ENCODE measurements around the gene HMCN2. TPM values are rescaled to one million over a fixed set of nuclear protein-coding genes. Genes with fewer than 3 reads are reported as not detected.

Gene HMCN2
- total and polyA plus RNA-seq, 2 donors (not counting 1 experiment from before 2014, with no cell fraction given), result 0.01 TPM; not detected in 1

- no peak overlapping the region for H3K4me3 Mint-ChIP-seq
- Histone ChIP-seq H3K79me2 (ENCODE audit: control insufficient read depth, insufficient read depth, low read length) (no peaks in the 10 kb centered on the region), H3K4me3 (ENCODE audit: control extremely low read depth in 1 of 5, extremely low read depth in 1 of 5, insufficient read depth in 1 of 5, low read depth in 2 of 5, low read length in 4 of 5) (no peak overlapping the region), H2AFZ (ENCODE audit: insufficient read depth, low read depth, low read length, poor library complexity, severe bottlenecking) (no peak overlapping the region), H3K4me1 (ENCODE audit: control insufficient read depth in 2 of 2, insufficient read depth in 2 of 2, low read length in 2 of 2) (no peaks in the 10 kb centered on the region), H3K27ac (ENCODE audit: low read length in 2 of 2) (no peak overlapping the region), H3K9ac (ENCODE audit: low read length) (no peak overlapping the region), H4K20me1 (ENCODE audit: control insufficient read depth, insufficient read depth, low read length, poor library complexity, severe bottlenecking) (no peaks in the 10 kb centered on the region), H3K27me3 (replicated peaks in 1 of 4; ENCODE audit: control extremely low read depth in 1 of 4, control insufficient read depth in 3 of 4, insufficient read depth in 4 of 4, low read length in 3 of 4) (no peaks in the 10 kb centered on the region), H3K36me3 (replicated peaks in 1 of 2; ENCODE audit: control extremely low read depth in 1 of 2, control insufficient read depth in 1 of 2, extremely low read depth in 1 of 2, insufficient read depth in 2 of 2, low read length in 1 of 2) (no peaks in the 10 kb centered on the region), H3K9me3 (ENCODE audit: control extremely low read depth in 1 of 3, control insufficient read depth in 2 of 3, insufficient read depth in 1 of 3, low read length in 2 of 3) (peaks cover 0 to 12% (median 0%) of the 10 kb centered on the region in 3 donors), H3K4me2 (replicated peaks; ENCODE audit: low read depth, low read length, poor library complexity, severe bottlenecking) (no peak overlapping the region)
- no peaks in the 10 kb centered on the region for H3K9me3 Mint-ChIP-seq (ENCODE audit: insufficient read depth)
- no peak overlapping the region for H3K27ac Mint-ChIP-seq
- CTCF ChIA-PET, result no interaction called here
- ATAC-seq (ENCODE audit: low read depth) (no peak), DNase-seq (no peak)
- intact Hi-C loops (cut with micrococcal nuclease), result no loop called here
- POLR2A ChIA-PET, result no interaction called here
- H3K27me3 Mint-ChIP-seq, result peaks cover 9% of the 10 kb centered on the region
- no peak for TF ChIP-seq EZH2 (IDR thresholded peaks at IDR 0.05; ENCODE audit: borderline replicate concordance, insufficient read depth, low read depth, low read length, poor library complexity, severe bottlenecking)
- TF ChIP-seq, protein P1, sequence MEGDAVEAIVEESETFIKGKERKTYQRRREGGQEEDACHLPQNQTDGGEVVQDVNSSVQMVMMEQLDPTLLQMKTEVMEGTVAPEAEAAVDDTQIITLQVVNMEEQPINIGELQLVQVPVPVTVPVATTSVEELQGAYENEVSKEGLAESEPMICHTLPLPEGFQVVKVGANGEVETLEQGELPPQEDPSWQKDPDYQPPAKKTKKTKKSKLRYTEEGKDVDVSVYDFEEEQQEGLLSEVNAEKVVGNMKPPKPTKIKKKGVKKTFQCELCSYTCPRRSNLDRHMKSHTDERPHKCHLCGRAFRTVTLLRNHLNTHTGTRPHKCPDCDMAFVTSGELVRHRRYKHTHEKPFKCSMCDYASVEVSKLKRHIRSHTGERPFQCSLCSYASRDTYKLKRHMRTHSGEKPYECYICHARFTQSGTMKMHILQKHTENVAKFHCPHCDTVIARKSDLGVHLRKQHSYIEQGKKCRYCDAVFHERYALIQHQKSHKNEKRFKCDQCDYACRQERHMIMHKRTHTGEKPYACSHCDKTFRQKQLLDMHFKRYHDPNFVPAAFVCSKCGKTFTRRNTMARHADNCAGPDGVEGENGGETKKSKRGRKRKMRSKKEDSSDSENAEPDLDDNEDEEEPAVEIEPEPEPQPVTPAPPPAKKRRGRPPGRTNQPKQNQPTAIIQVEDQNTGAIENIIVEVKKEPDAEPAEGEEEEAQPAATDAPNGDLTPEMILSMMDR (IDR thresholded peaks at IDR 0.05), result no peak
- 92% methylated on average over 10 of the region's 10 CpGs for WGBS (ENCODE audit: insufficient coverage)
- H3K4me1 Mint-ChIP-seq, result no peaks in the 10 kb centered on the region
Observed at GRCh38 chr9:130311003-130311402, 45.4 kb downstream of the HMCN2 start.

- Histone ChIP-seq H3K4me1 (ENCODE audit: control insufficient read depth in 2 of 2, insufficient read depth in 2 of 2, low read length in 2 of 2) (no peaks in the 10 kb centered on the region), H3K4me3 (ENCODE audit: control extremely low read depth in 1 of 5, extremely low read depth in 1 of 5, insufficient read depth in 1 of 5, low read depth in 2 of 5, low read length in 4 of 5) (no peak overlapping the region), H3K9me3 (ENCODE audit: control extremely low read depth in 1 of 3, control insufficient read depth in 2 of 3, insufficient read depth in 1 of 3, low read length in 2 of 3) (peaks cover 0 to 12% (median 0%) of the 10 kb centered on the region in 3 donors), H3K36me3 (replicated peaks in 1 of 2; ENCODE audit: control extremely low read depth in 1 of 2, control insufficient read depth in 1 of 2, extremely low read depth in 1 of 2, insufficient read depth in 2 of 2, low read length in 1 of 2) (no peaks in the 10 kb centered on the region), H3K27ac (ENCODE audit: low read length in 2 of 2) (no peak overlapping the region), H3K4me2 (replicated peaks; ENCODE audit: low read depth, low read length, poor library complexity, severe bottlenecking) (no peak overlapping the region), H4K20me1 (ENCODE audit: control insufficient read depth, insufficient read depth, low read length, poor library complexity, severe bottlenecking) (no peaks in the 10 kb centered on the region), H3K79me2 (ENCODE audit: control insufficient read depth, insufficient read depth, low read length) (no peaks in the 10 kb centered on the region), H3K9ac (ENCODE audit: low read length) (no peak overlapping the region), H2AFZ (ENCODE audit: insufficient read depth, low read depth, low read length, poor library complexity, severe bottlenecking) (no peak overlapping the region), H3K27me3 (replicated peaks in 1 of 4; ENCODE audit: control extremely low read depth in 1 of 4, control insufficient read depth in 3 of 4, insufficient read depth in 4 of 4, low read length in 3 of 4) (peaks cover 0 to 2% (median 0%) of the 10 kb centered on the region in 4 experiments)
- no peaks in the 10 kb centered on the region for H3K4me1 Mint-ChIP-seq
- TF ChIP-seq, protein P1 (IDR thresholded peaks at IDR 0.05), result no peak
- no peak for TF ChIP-seq EZH2 (IDR thresholded peaks at IDR 0.05; ENCODE audit: borderline replicate concordance, insufficient read depth, low read depth, low read length, poor library complexity, severe bottlenecking)
- ChIA-PET POLR2A (no interaction called here), CTCF (no interaction called here)
- intact Hi-C loops (cut with micrococcal nuclease), result no loop called here
- DNase-seq (no peak), ATAC-seq (ENCODE audit: low read depth) (no peak)
- no peak overlapping the region for H3K27ac Mint-ChIP-seq
- no peak overlapping the region for H3K4me3 Mint-ChIP-seq
- H3K27me3 Mint-ChIP-seq, result peaks cover 10% of the 10 kb centered on the region
- 90% methylated on average over 12 of the region's 14 CpGs for WGBS (ENCODE audit: insufficient coverage)
- H3K9me3 Mint-ChIP-seq (ENCODE audit: insufficient read depth), result no peaks in the 10 kb centered on the region
Observed at GRCh38 chr9:130311408-130312140, 46.0 kb downstream of the HMCN2 start.
